ENCODE measurements around the gene ERCC2.

ERCC2 gene

GRCh38 chr19:45355910-45356309 is 14.5 kb downstream of the ERCC2 start:
- no peak for DNase-seq

GRCh38 chr19:45355402-45355801 is 15.0 kb downstream of the ERCC2 start:
- DNase-seq, result no peak

GRCh38 chr19:45354241-45354842 is 16.0 kb downstream of the ERCC2 start:
- DNase-seq, result no peak

- DNase-seq, result no peak
Observed at GRCh38 chr19:45352914-45353796, 17.2 kb downstream of the ERCC2 start.

GRCh38 chr19:45352471-45352870 is 17.9 kb downstream of the ERCC2 start:
- no peak for DNase-seq

- DNase-seq, result no peak
Observed at GRCh38 chr19:45352062-45352461, 18.3 kb downstream of the ERCC2 start.

GRCh38 chr19:45351401-45351952 is 18.9 kb downstream of the ERCC2 start:
- DNase-seq, result no peak

- no peak for DNase-seq
Observed at GRCh38 chr19:45350477-45351058, 19.8 kb downstream of the ERCC2 start.

GRCh38 chr19:45349430-45349941 is 20.9 kb downstream of the ERCC2 start:
- DNase-seq, result no peak

GRCh38 chr19:45349126-45349415 is 21.3 kb downstream of the ERCC2 start:
- no peak for DNase-seq

GRCh38 chr19:45348367-45349125 is 21.8 kb downstream of the ERCC2 start:
- no peak for DNase-seq

- DNase-seq, result no peak
Observed at GRCh38 chr19:45347570-45348366, 22.6 kb downstream of the ERCC2 start.

- DNase-seq, result no peak
Observed at GRCh38 chr19:45346449-45346848, 23.9 kb downstream of the ERCC2 start.

- DNase-seq, result no peak
Observed at GRCh38 chr19:45345506-45345860, 24.9 kb downstream of the ERCC2 start.

GRCh38 chr19:45344621-45345505 is 25.5 kb downstream of the ERCC2 start:
- no peak for DNase-seq

GRCh38 chr19:45342911-45343310 is 27.5 kb downstream of the ERCC2 start:
- DNase-seq, result no peak

GRCh38 chr19:45340899-45341453 is 29.4 kb downstream of the ERCC2 start:
- no peak for DNase-seq

- no peak for DNase-seq
Observed at GRCh38 chr19:45340232-45340898, 30.0 kb downstream of the ERCC2 start, which contains the start of gene KLC3. TSS of gene KLC3 (plus strand) at chr19:45340750. CDS start at chr19:45345542, 4,792 bp downstream.

- DNase-seq, result no peak
Observed at GRCh38 chr19:45339629-45340028, 30.7 kb downstream of the ERCC2 start.
